GM23338 (cell line): Measurements from ENCODE around the gene CACNA1C. TPM values are rescaled to one million over a fixed set of nuclear protein-coding genes. Genes with fewer than 3 reads are reported as not detected.

Source experiments
- ATAC-seq: fragments of 200-7000 bp; cut with Tn5 transposase; 3 replicates; pipeline ENCODE4 v1.9.1; 2020
- DNase-seq: peaks from one replicate; pipeline ENCODE4 v3.0.0-alpha.2; 2015; ENCODE audit warnings: low spot score
- H2AFZ ChIP-seq: fragments of 200-600 bp; sonication (generic); 2 replicates; pipeline ENCODE4 v1.8.0; 2016; ENCODE audit warnings: antibody characterized with exemption, mild to moderate bottlenecking, moderate library complexity
- H3F3A ChIP-seq: fragments of 200-600 bp; sonication (generic); replicated peaks from 2 replicates; pipeline ENCODE4 v1.8.0; 2017; ENCODE audit warnings: antibody characterized with exemption, mixed run types, low read depth
- H3K27ac ChIP-seq: fragments of 200-600 bp; sonication (generic); 2 replicates; pipeline ENCODE4 v1.6.1; 2016; ENCODE audit warnings: low read depth
- H3K27me3 ChIP-seq: fragments of 200-600 bp; sonication (generic); 2 replicates; pipeline ENCODE4 v1.8.0; 2016; ENCODE audit warnings: mild to moderate bottlenecking, mixed run types, moderate library complexity; ENCODE audit not compliant: insufficient read depth
- H3K36me3 ChIP-seq: fragments of 200-600 bp; sonication (generic); 2 replicates; pipeline ENCODE4 v1.8.0; 2016; ENCODE audit warnings: mild to moderate bottlenecking; ENCODE audit not compliant: insufficient read depth
- H3K4me1 ChIP-seq: fragments of 200-600 bp; sonication (generic); 2 replicates; pipeline ENCODE4 v1.8.0; 2016; ENCODE audit warnings: mild to moderate bottlenecking, moderate library complexity; ENCODE audit not compliant: insufficient read depth
- H3K4me2 ChIP-seq: fragments of 200-600 bp; sonication (generic); 2 replicates; pipeline ENCODE4 v1.7.1; 2017; ENCODE audit warnings: mixed run types
- H3K4me3 ChIP-seq: fragments of 200-600 bp; sonication (generic); 2 replicates; pipeline ENCODE4 v1.6.1; 2016; ENCODE audit warnings: mixed run types
- H3K79me2 ChIP-seq: fragments of 200-600 bp; sonication (generic); replicated peaks from 2 replicates; pipeline ENCODE4 v1.8.0; 2017; ENCODE audit warnings: mild to moderate bottlenecking; ENCODE audit not compliant: insufficient read depth
- H3K9me2 ChIP-seq: fragments of 200-600 bp; sonication (generic); 2 replicates; pipeline ENCODE4 v1.8.0; 2017; ENCODE audit not compliant: insufficient read depth
- H4K20me1 ChIP-seq: fragments of 200-600 bp; sonication (generic); replicated peaks from 2 replicates; pipeline ENCODE4 v1.8.0; 2017; ENCODE audit warnings: mild to moderate bottlenecking; ENCODE audit not compliant: insufficient read depth
- H3K27ac Mint-ChIP-seq: 2 replicates; pipeline ENCODE4 v1.8.0; 2020; ENCODE audit warnings: inconsistent platforms, mild to moderate bottlenecking, moderate library complexity, mixed read lengths
- H3K27me3 Mint-ChIP-seq: 3 replicates; pipeline ENCODE4 v1.8.0; 2022; ENCODE audit warnings: low read depth, mild to moderate bottlenecking, moderate library complexity, mixed read lengths, inconsistent platforms; ENCODE audit not compliant: insufficient read depth, poor library complexity
- H3K36me3 Mint-ChIP-seq: 3 replicates; pipeline ENCODE4 v1.8.0; 2021; ENCODE audit warnings: low read depth, mild to moderate bottlenecking, inconsistent platforms, moderate library complexity, mixed read lengths
- H3K4me1 Mint-ChIP-seq: 3 replicates; pipeline ENCODE4 v1.8.0; 2020; ENCODE audit warnings: mild to moderate bottlenecking, inconsistent platforms, mixed read lengths
- H3K4me3 Mint-ChIP-seq: 3 replicates; pipeline ENCODE4 v1.8.0; 2021; ENCODE audit warnings: moderate library complexity, mild to moderate bottlenecking, inconsistent platforms, mixed read lengths
- H3K9me3 Mint-ChIP-seq: 3 replicates; pipeline ENCODE4 v1.8.0; 2020; ENCODE audit warnings: moderate library complexity, mild to moderate bottlenecking, inconsistent platforms, mixed read lengths
- CREB1 ChIP-seq: fragments of 250-450 bp; sonication (Bioruptor Pico); IDR thresholded peaks from 2 replicates; pipeline ENCODE4 v1.5.0; 2020; ENCODE audit warnings: low read depth, mild to moderate bottlenecking, moderate library complexity
- ETS1 ChIP-seq: IDR thresholded peaks from 2 replicates; pipeline ENCODE4 v1.6.1; 2016; ENCODE audit warnings: antibody characterized with exemption
- EZH2 ChIP-seq: fragments of 200-600 bp; sonication (generic); IDR thresholded peaks from one replicate; pipeline ENCODE4 v1.8.0; 2017; ENCODE audit warnings: antibody characterized with exemption, mild to moderate bottlenecking, low read depth; ENCODE audit not compliant: unreplicated experiment
- EZH2phosphoT487 ChIP-seq: fragments of 200-600 bp; sonication (generic); IDR thresholded peaks from one replicate; pipeline ENCODE4 v1.8.1; 2018; ENCODE audit warnings: antibody characterized with exemption; ENCODE audit not compliant: unreplicated experiment
- JUNB ChIP-seq: IDR thresholded peaks from one replicate; pipeline ENCODE4 v1.6.1; 2016; ENCODE audit warnings: antibody characterized with exemption; ENCODE audit not compliant: unreplicated experiment
- NANOG ChIP-seq: IDR thresholded peaks from 2 replicates; pipeline ENCODE4 v1.6.1; 2016; ENCODE audit warnings: antibody characterized with exemption, borderline replicate concordance
- POLR2AphosphoS5 ChIP-seq: IDR thresholded peaks from 2 replicates; pipeline ENCODE4 v1.6.1; 2016; ENCODE audit warnings: antibody characterized with exemption, low read depth
- STAT1 ChIP-seq: IDR thresholded peaks from one replicate; pipeline ENCODE4 v1.6.1; 2016; ENCODE audit warnings: antibody characterized with exemption; ENCODE audit not compliant: unreplicated experiment
- ZNF114 ChIP-seq: fragments of 250-450 bp; sonication (Bioruptor Pico); IDR thresholded peaks from 2 replicates; pipeline ENCODE4 v1.5.0; 2020; ENCODE audit warnings: mild to moderate bottlenecking, moderate library complexity
- ZNF331 ChIP-seq: fragments of 250-450 bp; sonication (Bioruptor Pico); IDR thresholded peaks from 2 replicates; pipeline ENCODE4 v1.5.0; 2020; ENCODE audit warnings: low read depth, mild to moderate bottlenecking, moderate library complexity
- polyA plus RNA-seq: library from polyadenylated mRNA; unstranded; fragments of >200 nt; fragmentation: Nextera tagmentation; extraction: Ambion mirVana; gene quantifications from 2 replicates; pipeline ENCODE4 v1.2.1, GENCODE V29; 2016
- total RNA-seq: library from RNA; depleted of rRNA; stranded (reverse); fragments of >200 nt; shearing (Covaris generic); gene quantifications from 2 replicates; pipeline ENCODE4 v1.2.3, GENCODE V29; 2014
- TF ChIP-seq, protein P1 (sequence below), 2 experiments: fragments of 200-600 bp in 1 of 2; sonication (generic) in 1 of 2; conservative IDR thresholded peaks; 2 replicates each; pipeline versions ENCODE4 v1.5.1 to v1.6.1; 2016 to 2017; ENCODE audit warnings: antibody characterized with exemption in 2 of 2, low read depth in 2 of 2, mild to moderate bottlenecking in 2 of 2, moderate library complexity in 1 of 2
- TF ChIP-seq, protein P2 (sequence below): IDR thresholded peaks from one replicate; pipeline ENCODE4 v1.6.1; 2018; ENCODE audit warnings: antibody characterized with exemption; ENCODE audit not compliant: unreplicated experiment

The CACNA1C gene
- total and polyA plus RNA-seq, 2 experiments from 2014 or later: 0.78 to 2.1 TPM

DNA sequence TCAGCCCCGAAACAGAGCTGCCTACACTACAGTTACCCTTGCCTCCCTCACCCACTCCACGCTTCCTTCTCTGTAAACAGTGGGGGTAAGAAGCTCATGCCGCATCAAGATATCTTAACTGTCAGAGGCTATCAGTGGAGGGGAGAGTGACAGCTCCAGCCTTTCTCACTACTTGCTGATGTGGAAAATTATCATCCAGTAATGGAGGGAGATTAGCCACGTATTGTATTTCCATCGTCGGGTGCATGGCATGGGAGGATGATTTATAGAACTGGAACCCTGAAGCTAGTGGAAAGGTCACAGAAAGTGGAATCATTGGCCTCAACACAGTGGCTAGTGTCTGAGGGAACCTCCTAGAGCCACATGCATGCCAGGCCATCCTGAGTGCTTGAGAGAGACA is 471.1 kb downstream of the CACNA1C start (continued):
- TF ChIP-seq ETS1 (no peak), EZH2phosphoT487 (no peak), STAT1 (no peak), ZNF331 (no peak), NANOG (no peak), EZH2 (no peak), JUNB (no peak), ZNF114 (no peak)
- TF ChIP-seq, protein P1, sequence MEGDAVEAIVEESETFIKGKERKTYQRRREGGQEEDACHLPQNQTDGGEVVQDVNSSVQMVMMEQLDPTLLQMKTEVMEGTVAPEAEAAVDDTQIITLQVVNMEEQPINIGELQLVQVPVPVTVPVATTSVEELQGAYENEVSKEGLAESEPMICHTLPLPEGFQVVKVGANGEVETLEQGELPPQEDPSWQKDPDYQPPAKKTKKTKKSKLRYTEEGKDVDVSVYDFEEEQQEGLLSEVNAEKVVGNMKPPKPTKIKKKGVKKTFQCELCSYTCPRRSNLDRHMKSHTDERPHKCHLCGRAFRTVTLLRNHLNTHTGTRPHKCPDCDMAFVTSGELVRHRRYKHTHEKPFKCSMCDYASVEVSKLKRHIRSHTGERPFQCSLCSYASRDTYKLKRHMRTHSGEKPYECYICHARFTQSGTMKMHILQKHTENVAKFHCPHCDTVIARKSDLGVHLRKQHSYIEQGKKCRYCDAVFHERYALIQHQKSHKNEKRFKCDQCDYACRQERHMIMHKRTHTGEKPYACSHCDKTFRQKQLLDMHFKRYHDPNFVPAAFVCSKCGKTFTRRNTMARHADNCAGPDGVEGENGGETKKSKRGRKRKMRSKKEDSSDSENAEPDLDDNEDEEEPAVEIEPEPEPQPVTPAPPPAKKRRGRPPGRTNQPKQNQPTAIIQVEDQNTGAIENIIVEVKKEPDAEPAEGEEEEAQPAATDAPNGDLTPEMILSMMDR (conservative IDR thresholded peaks at IDR 0.05; ENCODE audit: low read depth in 2 of 2): no peak

DNA sequence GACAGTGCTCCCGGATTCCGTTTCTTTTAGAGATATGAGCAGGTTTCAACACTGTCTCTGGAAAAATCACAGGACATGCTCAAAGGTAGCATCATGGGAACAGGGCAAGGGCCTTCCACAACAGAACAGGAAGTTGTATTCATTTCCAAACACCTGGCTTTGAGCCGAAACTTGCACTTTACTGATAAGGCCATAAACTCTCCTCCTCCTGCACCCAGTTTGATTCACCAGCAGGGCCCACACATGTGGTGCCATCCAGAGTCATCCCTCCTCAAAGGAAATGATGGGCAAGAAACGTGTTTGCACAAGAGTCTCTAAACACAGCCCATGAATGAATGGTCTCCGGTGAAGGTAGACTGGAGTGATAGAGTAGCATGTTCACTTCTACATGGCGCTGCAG is 473.6 kb downstream of the CACNA1C start:
- Mint-ChIP-seq H3K36me3 (no peaks in the 10 kb centered on the region; the same call in 2 of the 3 replicates), H3K9me3 (no peaks in the 10 kb centered on the region), H3K27ac (no peak overlapping the region), H3K4me1 (peaks cover 4% of the 10 kb centered on the region; the same call in 2 of the 3 replicates), H3K27me3 (peaks cover 6% of the 10 kb centered on the region), H3K4me3 (no peak overlapping the region)
- Histone ChIP-seq H3K27me3 (no peaks in the 10 kb centered on the region), H3K4me3 (no peak overlapping the region), H3K36me3 (no peaks in the 10 kb centered on the region), H3K4me1 (no peaks in the 10 kb centered on the region), H2AFZ (no peak overlapping the region), H3K27ac (no peak overlapping the region), H3F3A (no peaks in the 10 kb centered on the region), H3K9me2 (peaks cover 9% of the 10 kb centered on the region; the same call in 1 of the 2 replicates), H3K79me2 (no peaks in the 10 kb centered on the region), H3K4me2 (no peak overlapping the region), H4K20me1 (no peaks in the 10 kb centered on the region)
- no peak for DNase-seq
- ATAC-seq: no peak
- TF ChIP-seq ETS1 (no peak), POLR2AphosphoS5 (no peak), STAT1 (no peak), EZH2 (no peak), CREB1 (no peak), EZH2phosphoT487 (no peak), JUNB (no peak)
- TF ChIP-seq, protein P2, sequence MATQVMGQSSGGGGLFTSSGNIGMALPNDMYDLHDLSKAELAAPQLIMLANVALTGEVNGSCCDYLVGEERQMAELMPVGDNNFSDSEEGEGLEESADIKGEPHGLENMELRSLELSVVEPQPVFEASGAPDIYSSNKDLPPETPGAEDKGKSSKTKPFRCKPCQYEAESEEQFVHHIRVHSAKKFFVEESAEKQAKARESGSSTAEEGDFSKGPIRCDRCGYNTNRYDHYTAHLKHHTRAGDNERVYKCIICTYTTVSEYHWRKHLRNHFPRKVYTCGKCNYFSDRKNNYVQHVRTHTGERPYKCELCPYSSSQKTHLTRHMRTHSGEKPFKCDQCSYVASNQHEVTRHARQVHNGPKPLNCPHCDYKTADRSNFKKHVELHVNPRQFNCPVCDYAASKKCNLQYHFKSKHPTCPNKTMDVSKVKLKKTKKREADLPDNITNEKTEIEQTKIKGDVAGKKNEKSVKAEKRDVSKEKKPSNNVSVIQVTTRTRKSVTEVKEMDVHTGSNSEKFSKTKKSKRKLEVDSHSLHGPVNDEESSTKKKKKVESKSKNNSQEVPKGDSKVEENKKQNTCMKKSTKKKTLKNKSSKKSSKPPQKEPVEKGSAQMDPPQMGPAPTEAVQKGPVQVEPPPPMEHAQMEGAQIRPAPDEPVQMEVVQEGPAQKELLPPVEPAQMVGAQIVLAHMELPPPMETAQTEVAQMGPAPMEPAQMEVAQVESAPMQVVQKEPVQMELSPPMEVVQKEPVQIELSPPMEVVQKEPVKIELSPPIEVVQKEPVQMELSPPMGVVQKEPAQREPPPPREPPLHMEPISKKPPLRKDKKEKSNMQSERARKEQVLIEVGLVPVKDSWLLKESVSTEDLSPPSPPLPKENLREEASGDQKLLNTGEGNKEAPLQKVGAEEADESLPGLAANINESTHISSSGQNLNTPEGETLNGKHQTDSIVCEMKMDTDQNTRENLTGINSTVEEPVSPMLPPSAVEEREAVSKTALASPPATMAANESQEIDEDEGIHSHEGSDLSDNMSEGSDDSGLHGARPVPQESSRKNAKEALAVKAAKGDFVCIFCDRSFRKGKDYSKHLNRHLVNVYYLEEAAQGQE: no peak
- TF ChIP-seq, protein P1 (conservative IDR thresholded peaks at IDR 0.05; ENCODE audit: low read depth in 2 of 2): no peak
